Measurements from ENCODE around the gene BTNL3.
"Not testable (repeated sequence)": the region's sequence is repeated elsewhere in the genome, so short reads cannot be mapped to it uniquely, and the experiment has no call there.

Gene BTNL3

GRCh38 chr5:181024245-181025064 is 35.8 kb downstream of the BTNL3 start:
- no peak for DNase-seq (ENCODE audit: low spot score)

- DNase-seq (ENCODE audit: low spot score): no peak
Measured at GRCh38 chr5:181027452-181028031, 38.9 kb downstream of the BTNL3 start.

GRCh38 chr5:181028032-181028819 is 39.6 kb downstream of the BTNL3 start:
- peak; percentile 73 for DNase-seq (ENCODE audit: low spot score)

- DNase-seq (ENCODE audit: low spot score): no peak
Measured at GRCh38 chr5:181031716-181032115, 43.1 kb downstream of the BTNL3 start.

GRCh38 chr5:181035991-181036815 is 47.6 kb downstream of the BTNL3 start:
- no peak for DNase-seq (ENCODE audit: low spot score)

GRCh38 chr5:181036816-181037364 is 48.2 kb downstream of the BTNL3 start:
- no peak for DNase-seq (ENCODE audit: low spot score)

GRCh38 chr5:181037365-181037861 is 48.8 kb downstream of the BTNL3 start:
- DNase-seq (ENCODE audit: low spot score): peak; percentile 61

- DNase-seq (ENCODE audit: low spot score): no peak
Measured at GRCh38 chr5:181039471-181039870, 50.8 kb downstream of the BTNL3 start.

- no peak for DNase-seq (ENCODE audit: low spot score)
Measured at GRCh38 chr5:181039931-181040630, 51.4 kb downstream of the BTNL3 start, which contains the start of gene BTNL9. TSS of gene BTNL9 (plus strand) at chr5:181040266. CDS start at chr5:181045490, 5,224 bp downstream.

- no peak for DNase-seq (ENCODE audit: low spot score)
Measured at GRCh38 chr5:181040631-181040945, 51.9 kb downstream of the BTNL3 start.

- DNase-seq (ENCODE audit: low spot score): no peak
Measured at GRCh38 chr5:181041043-181041442, 52.4 kb downstream of the BTNL3 start.

- DNase-seq (ENCODE audit: low spot score): no peak
Measured at GRCh38 chr5:181042036-181042713, 53.5 kb downstream of the BTNL3 start.

GRCh38 chr5:181042722-181043121 is 54.1 kb downstream of the BTNL3 start:
- no peak for DNase-seq (ENCODE audit: low spot score)

- no peak for DNase-seq (ENCODE audit: low spot score)
Measured at GRCh38 chr5:181043285-181044092, 54.8 kb downstream of the BTNL3 start.

- DNase-seq (ENCODE audit: low spot score): no peak
Measured at GRCh38 chr5:181044093-181044599, 55.5 kb downstream of the BTNL3 start.

GRCh38 chr5:181044662-181045305 is 56.1 kb downstream of the BTNL3 start:
- no peak for DNase-seq (ENCODE audit: low spot score)

- DNase-seq (ENCODE audit: low spot score): no peak
Measured at GRCh38 chr5:181045316-181045715, 56.7 kb downstream of the BTNL3 start.

- DNase-seq (ENCODE audit: low spot score): not testable (repeated sequence)
Measured at GRCh38 chr5:181045857-181046256, 57.2 kb downstream of the BTNL3 start.

GRCh38 chr5:181047288-181047687 is 58.6 kb downstream of the BTNL3 start:
- no peak for DNase-seq (ENCODE audit: low spot score)
